ENCODE data around the gene QRICH2.

The QRICH2 gene

GRCh38 chr17:76278952-76279741 is 28.9 kb downstream of the QRICH2 start:
- Histone ChIP-seq H3K79me2 (ENCODE audit: insufficient read depth, low read length) (no peaks in the 10 kb centered on the region), H3K9me2 (ENCODE audit: low read depth, low read length) (no peaks in the 10 kb centered on the region), H4K20me1 (ENCODE audit: insufficient read depth, low read length) (no peaks in the 10 kb centered on the region), H3K4me3 (ENCODE audit: low read depth, low read length, poor library complexity, severe bottlenecking) (no peak overlapping the region), H3K27ac (ENCODE audit: low read depth, low read length, poor library complexity, severe bottlenecking) (no peak overlapping the region), H3K27me3 (ENCODE audit: insufficient read depth, low read length) (no peaks in the 10 kb centered on the region), H3K9me3 (ENCODE audit: low read length) (no peaks in the 10 kb centered on the region), H3K4me2 (ENCODE audit: low read length) (no peak overlapping the region), H3K4me1 (ENCODE audit: insufficient read depth, low read length, severe bottlenecking) (no peaks in the 10 kb centered on the region), H3F3A (ENCODE audit: insufficient read depth, low read length) (no peaks in the 10 kb centered on the region), H3K36me3 (ENCODE audit: insufficient read depth, low read length) (no peaks in the 10 kb centered on the region), H2AFZ (ENCODE audit: low read length) (no peak overlapping the region), H3K9ac (ENCODE audit: low read length) (no peak overlapping the region)
- TF ChIP-seq CTCF (IDR thresholded peaks at IDR 0.05; ENCODE audit: low read length) (peak; percentile 95), EZH2 (IDR thresholded peaks at IDR 0.05; ENCODE audit: borderline replicate concordance, low read length) (no peak)

GRCh38 chr17:76278268-76278908 is 29.7 kb downstream of the QRICH2 start:
- Histone ChIP-seq H3K9me2 (ENCODE audit: low read depth, low read length) (no peaks in the 10 kb centered on the region), H3K9me3 (ENCODE audit: low read length) (no peaks in the 10 kb centered on the region), H3K4me2 (ENCODE audit: low read length) (no peak overlapping the region), H3F3A (ENCODE audit: insufficient read depth, low read length) (no peaks in the 10 kb centered on the region), H2AFZ (ENCODE audit: low read length) (no peak overlapping the region), H3K36me3 (ENCODE audit: insufficient read depth, low read length) (no peaks in the 10 kb centered on the region), H3K4me1 (ENCODE audit: insufficient read depth, low read length, severe bottlenecking) (no peaks in the 10 kb centered on the region), H3K27me3 (ENCODE audit: insufficient read depth, low read length) (no peaks in the 10 kb centered on the region), H3K4me3 (ENCODE audit: low read depth, low read length, poor library complexity, severe bottlenecking) (no peak overlapping the region), H4K20me1 (ENCODE audit: insufficient read depth, low read length) (no peaks in the 10 kb centered on the region), H3K9ac (ENCODE audit: low read length) (no peak overlapping the region), H3K27ac (ENCODE audit: low read depth, low read length, poor library complexity, severe bottlenecking) (no peak overlapping the region), H3K79me2 (ENCODE audit: insufficient read depth, low read length) (no peaks in the 10 kb centered on the region)
- TF ChIP-seq EZH2 (IDR thresholded peaks at IDR 0.05; ENCODE audit: borderline replicate concordance, low read length): no peak
- no peak for TF ChIP-seq CTCF (IDR thresholded peaks at IDR 0.05; ENCODE audit: low read length)

GRCh38 chr17:76277300-76278267 is 30.5 kb downstream of the QRICH2 start:
- no peaks in the 10 kb centered on the region for H4K20me1 ChIP-seq (ENCODE audit: insufficient read depth, low read length)
- TF ChIP-seq CTCF (IDR thresholded peaks at IDR 0.05; ENCODE audit: low read length): no peak
- H3K79me2 ChIP-seq (ENCODE audit: insufficient read depth, low read length): no peaks in the 10 kb centered on the region
- H3K9me2 ChIP-seq (ENCODE audit: low read depth, low read length): no peaks in the 10 kb centered on the region
- H2AFZ ChIP-seq (ENCODE audit: low read length): no peak overlapping the region
- no peaks in the 10 kb centered on the region for H3K9me3 ChIP-seq (ENCODE audit: low read length)
- no peak overlapping the region for H3K27ac ChIP-seq (ENCODE audit: low read depth, low read length, poor library complexity, severe bottlenecking)
- no peaks in the 10 kb centered on the region for H3F3A ChIP-seq (ENCODE audit: insufficient read depth, low read length)
- H3K4me3 ChIP-seq (ENCODE audit: low read depth, low read length, poor library complexity, severe bottlenecking): no peak overlapping the region
- H3K36me3 ChIP-seq (ENCODE audit: insufficient read depth, low read length): no peaks in the 10 kb centered on the region
- H3K27me3 ChIP-seq (ENCODE audit: insufficient read depth, low read length): no peaks in the 10 kb centered on the region
- no peaks in the 10 kb centered on the region for H3K4me1 ChIP-seq (ENCODE audit: insufficient read depth, low read length, severe bottlenecking)
- H3K9ac ChIP-seq (ENCODE audit: low read length): no peak overlapping the region
- H3K4me2 ChIP-seq (ENCODE audit: low read length): no peak overlapping the region

Data from OCI-LY1 (cell line).